Upper lobe of left lung (tissue), 4 donors: ENCODE data around the gene IRS1.

Experiments used
- POLR2AphosphoS5 ChIP-seq, 2 donors: sonication (generic); formaldehyde crosslinking; IDR thresholded peaks; one replicate each; pipeline ENCODE4 v1.5.1; 2017; ENCODE audit warnings: antibody characterized with exemption in 2 of 2
- TF ChIP-seq, protein P1 (sequence below), 6 experiments: fragments of 450-650 bp in 4 of 6; fragments of 200-600 bp in 2 of 6; sonication (generic) in 2 of 6; IDR thresholded peaks; one replicate each; pipeline ENCODE4 v1.5.1; 2016 to 2019; ENCODE audit warnings: antibody characterized with exemption in 6 of 6

DNA sequence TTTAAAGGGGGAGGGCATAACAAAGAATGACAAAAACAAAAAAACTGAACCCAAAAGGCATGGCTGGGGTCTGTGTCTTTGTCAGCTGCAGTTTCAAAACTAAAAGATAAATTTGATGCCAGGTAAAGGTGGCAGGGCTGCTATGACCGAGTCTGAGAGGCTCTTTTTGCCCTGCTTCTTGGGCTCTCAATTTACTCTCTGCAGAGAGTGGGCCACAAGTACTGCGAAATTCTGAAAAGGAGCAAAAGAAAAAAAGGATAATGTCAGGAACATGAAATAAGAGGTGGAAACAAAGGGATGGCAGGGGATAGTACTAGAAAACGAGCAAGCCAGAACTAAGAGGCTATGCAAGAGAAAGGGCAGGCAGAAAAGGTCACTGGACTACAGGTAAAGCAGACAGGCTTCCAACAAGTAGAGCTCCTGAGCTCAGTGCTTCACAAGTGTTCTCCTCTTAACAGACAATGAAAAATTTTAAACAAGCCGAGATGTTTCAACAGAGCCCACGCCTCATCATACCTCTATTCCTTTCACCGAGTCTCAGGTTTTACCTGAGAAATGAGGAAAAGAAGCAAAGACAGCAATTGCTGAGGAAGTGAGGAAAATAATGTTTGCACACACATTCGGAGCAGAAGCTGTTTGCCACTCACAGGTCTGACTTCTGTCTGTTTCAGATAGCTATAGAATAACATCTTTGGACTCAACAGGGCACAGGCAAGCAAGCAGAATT, 7.3 kb downstream of the IRS1 start:
- no peak for TF ChIP-seq POLR2AphosphoS5 (IDR thresholded peaks at IDR 0.05)
- TF ChIP-seq, protein P1, sequence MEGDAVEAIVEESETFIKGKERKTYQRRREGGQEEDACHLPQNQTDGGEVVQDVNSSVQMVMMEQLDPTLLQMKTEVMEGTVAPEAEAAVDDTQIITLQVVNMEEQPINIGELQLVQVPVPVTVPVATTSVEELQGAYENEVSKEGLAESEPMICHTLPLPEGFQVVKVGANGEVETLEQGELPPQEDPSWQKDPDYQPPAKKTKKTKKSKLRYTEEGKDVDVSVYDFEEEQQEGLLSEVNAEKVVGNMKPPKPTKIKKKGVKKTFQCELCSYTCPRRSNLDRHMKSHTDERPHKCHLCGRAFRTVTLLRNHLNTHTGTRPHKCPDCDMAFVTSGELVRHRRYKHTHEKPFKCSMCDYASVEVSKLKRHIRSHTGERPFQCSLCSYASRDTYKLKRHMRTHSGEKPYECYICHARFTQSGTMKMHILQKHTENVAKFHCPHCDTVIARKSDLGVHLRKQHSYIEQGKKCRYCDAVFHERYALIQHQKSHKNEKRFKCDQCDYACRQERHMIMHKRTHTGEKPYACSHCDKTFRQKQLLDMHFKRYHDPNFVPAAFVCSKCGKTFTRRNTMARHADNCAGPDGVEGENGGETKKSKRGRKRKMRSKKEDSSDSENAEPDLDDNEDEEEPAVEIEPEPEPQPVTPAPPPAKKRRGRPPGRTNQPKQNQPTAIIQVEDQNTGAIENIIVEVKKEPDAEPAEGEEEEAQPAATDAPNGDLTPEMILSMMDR (IDR thresholded peaks at IDR 0.05) = no peak
